Measurements from ENCODE around the gene POU2F3. TPM values are rescaled to one million over a fixed set of nuclear protein-coding genes. Genes with fewer than 3 reads are reported as not detected.

Gene POU2F3
- total and polyA plus RNA-seq, 2 of the 13 experiments (the other 11 are each of a cell fraction or from before 2014, with no cell fraction given) = not detected

DNA sequence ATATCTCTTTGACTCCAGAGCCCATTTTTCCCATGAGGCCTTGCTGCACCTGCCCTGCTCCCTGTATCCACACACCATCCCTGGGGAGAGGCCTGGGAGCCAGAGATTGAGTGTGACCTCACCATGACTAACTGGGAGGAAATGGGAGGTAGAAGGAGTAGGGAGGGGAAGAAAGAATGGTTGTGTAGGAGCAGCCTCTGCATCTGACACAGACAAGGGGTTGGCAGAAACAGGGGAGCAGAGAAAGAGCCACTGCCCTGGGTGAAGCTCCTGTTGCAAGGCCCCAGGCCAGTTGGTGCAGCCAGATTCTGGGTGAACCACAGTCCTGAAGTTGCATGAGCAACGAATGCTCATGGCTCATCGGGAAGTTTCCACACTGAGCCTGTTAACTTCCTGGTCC is 32.4 kb downstream of the POU2F3 start:
- Histone ChIP-seq H3K36me3 (replicated peaks in 1 of 2; ENCODE audit: control insufficient read depth in 1 of 2, insufficient read depth in 2 of 2, low read length in 2 of 2) (no peaks in the 10 kb centered on the region), H3K27ac (ENCODE audit: extremely low read length, insufficient read depth, low read length) (no peak overlapping the region), H3K79me2 (ENCODE audit: insufficient read depth, low read length) (no peaks in the 10 kb centered on the region), H3K4me3 (replicated peaks in 1 of 3; ENCODE audit: insufficient read depth in 1 of 3, low read depth in 2 of 3, low read length in 3 of 3) (no peak overlapping the region), H3K4me2 (ENCODE audit: low read depth, low read length) (no peak overlapping the region), H3K9ac (ENCODE audit: insufficient read depth, low read depth, low read length) (no peak overlapping the region), H4K20me1 (ENCODE audit: insufficient read depth, low read length) (no peaks in the 10 kb centered on the region), H3K9me3 (ENCODE audit: low read length) (no peaks in the 10 kb centered on the region), H3K27me3 (ENCODE audit: control insufficient read depth in 1 of 2, insufficient read depth in 2 of 2, low read length in 2 of 2) (peaks cover 0 to 18% of the 10 kb centered on the region in 2 experiments; a peak in 3 of 5 replicates), H3K4me1 (ENCODE audit: insufficient read depth, low read length) (no peaks in the 10 kb centered on the region), H2AFZ (ENCODE audit: low read length) (no peak overlapping the region)
- FAIRE-seq = no peak
- no TSS peak for BruUV-seq (replicated peaks)
- WGBS (ENCODE audit: low lambda C conversion rate) = 79% methylated on average over 2 of the region's 2 CpGs
- no peak for TF ChIP-seq ZUFSP (CRISPR knock-in tag; IDR thresholded peaks at IDR 0.05; ENCODE audit: borderline replicate concordance)
- no peak for TF ChIP-seq ZC3H4 (CRISPR knock-in tag; IDR thresholded peaks at IDR 0.05; ENCODE audit: borderline replicate concordance)
- TF ChIP-seq TBX3 (IDR thresholded peaks at IDR 0.05; ENCODE audit: borderline replicate concordance) = no peak
- TF ChIP-seq NFE2 (CRISPR knock-in tag; IDR thresholded peaks at IDR 0.05) = no peak
- no peak for TF ChIP-seq GFI1 (CRISPR knock-in tag; IDR thresholded peaks at IDR 0.05; ENCODE audit: borderline replicate concordance)
- TF ChIP-seq, protein P1, sequence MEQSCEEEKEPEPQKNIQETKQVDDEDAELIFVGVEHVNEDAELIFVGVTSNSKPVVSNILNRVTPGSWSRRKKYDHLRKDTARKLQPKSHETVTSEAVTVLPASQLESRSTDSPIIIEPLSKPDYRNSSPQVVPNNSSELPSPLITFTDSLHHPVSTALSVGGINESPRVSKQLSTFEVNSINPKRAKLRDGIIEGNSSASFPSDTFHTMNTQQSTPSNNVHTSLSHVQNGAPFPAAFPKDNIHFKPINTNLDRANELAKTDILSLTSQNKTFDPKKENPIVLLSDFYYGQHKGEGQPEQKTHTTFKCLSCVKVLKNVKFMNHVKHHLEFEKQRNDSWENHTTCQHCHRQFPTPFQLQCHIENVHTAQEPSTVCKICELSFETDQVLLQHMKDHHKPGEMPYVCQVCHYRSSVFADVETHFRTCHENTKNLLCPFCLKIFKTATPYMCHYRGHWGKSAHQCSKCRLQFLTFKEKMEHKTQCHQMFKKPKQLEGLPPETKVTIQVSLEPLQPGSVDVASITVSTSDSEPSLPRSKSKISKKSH (CRISPR knock-in tag; IDR thresholded peaks at IDR 0.05; ENCODE audit: borderline replicate concordance) = no peak
- no peak for TF ChIP-seq NKX3-1 (CRISPR knock-in tag; IDR thresholded peaks at IDR 0.05)
- TF ChIP-seq, protein P2, sequence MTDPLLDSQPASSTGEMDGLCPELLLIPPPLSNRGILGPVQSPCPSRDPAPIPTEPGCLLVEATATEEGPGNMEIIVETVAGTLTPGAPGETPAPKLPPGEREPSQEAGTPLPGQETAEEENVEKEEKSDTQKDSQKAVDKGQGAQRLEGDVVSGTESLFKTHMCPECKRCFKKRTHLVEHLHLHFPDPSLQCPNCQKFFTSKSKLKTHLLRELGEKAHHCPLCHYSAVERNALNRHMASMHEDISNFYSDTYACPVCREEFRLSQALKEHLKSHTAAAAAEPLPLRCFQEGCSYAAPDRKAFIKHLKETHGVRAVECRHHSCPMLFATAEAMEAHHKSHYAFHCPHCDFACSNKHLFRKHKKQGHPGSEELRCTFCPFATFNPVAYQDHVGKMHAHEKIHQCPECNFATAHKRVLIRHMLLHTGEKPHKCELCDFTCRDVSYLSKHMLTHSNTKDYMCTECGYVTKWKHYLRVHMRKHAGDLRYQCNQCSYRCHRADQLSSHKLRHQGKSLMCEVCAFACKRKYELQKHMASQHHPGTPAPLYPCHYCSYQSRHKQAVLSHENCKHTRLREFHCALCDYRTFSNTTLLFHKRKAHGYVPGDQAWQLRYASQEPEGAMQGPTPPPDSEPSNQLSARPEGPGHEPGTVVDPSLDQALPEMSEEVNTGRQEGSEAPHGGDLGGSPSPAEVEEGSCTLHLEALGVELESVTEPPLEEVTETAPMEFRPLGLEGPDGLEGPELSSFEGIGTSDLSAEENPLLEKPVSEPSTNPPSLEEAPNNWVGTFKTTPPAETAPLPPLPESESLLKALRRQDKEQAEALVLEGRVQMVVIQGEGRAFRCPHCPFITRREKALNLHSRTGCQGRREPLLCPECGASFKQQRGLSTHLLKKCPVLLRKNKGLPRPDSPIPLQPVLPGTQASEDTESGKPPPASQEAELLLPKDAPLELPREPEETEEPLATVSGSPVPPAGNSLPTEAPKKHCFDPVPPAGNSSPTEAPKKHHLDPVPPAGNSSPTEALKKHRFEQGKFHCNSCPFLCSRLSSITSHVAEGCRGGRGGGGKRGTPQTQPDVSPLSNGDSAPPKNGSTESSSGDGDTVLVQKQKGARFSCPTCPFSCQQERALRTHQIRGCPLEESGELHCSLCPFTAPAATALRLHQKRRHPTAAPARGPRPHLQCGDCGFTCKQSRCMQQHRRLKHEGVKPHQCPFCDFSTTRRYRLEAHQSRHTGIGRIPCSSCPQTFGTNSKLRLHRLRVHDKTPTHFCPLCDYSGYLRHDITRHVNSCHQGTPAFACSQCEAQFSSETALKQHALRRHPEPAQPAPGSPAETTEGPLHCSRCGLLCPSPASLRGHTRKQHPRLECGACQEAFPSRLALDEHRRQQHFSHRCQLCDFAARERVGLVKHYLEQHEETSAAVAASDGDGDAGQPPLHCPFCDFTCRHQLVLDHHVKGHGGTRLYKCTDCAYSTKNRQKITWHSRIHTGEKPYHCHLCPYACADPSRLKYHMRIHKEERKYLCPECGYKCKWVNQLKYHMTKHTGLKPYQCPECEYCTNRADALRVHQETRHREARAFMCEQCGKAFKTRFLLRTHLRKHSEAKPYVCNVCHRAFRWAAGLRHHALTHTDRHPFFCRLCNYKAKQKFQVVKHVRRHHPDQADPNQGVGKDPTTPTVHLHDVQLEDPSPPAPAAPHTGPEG (CRISPR knock-in tag; IDR thresholded peaks at IDR 0.05) = no peak
- TF ChIP-seq CHCHD3 (CRISPR knock-in tag; IDR thresholded peaks at IDR 0.05) = no peak
- no peak for TF ChIP-seq ZNF883 (CRISPR knock-in tag; IDR thresholded peaks at IDR 0.05; ENCODE audit: not compliant biosample characterization)
- ChIA-PET CTCF (ENCODE audit: low intra/inter-chr PET ratio, low total read pairs) (no interaction called here), POLR2A (no interaction called here)
- no peak for DNase-seq (ENCODE audit: low spot score)
- in situ Hi-C loops (cut with HindIII; ENCODE audit: extremely low pct_ligation_motif_present, low pct_unique_long_range_greater_than_20kb) (no loop called here), intact Hi-C loops (cut with micrococcal nuclease; ENCODE audit: unreplicated experiment) (no loop called here)
- ATAC-seq = no peak
